GM21723 (cell line): Measurements from ENCODE around the gene STYXL2.

Experiments
- ATAC-seq: cut with Tn5 transposase; IDR thresholded peaks from one replicate; pipeline ENCODE4 v1.9.1; 2021; ENCODE audit warnings: mild to moderate bottlenecking, moderate library complexity; ENCODE audit not compliant: unreplicated experiment

Gene STYXL2

GRCh38 chr1:167130829-167131510 is 37.1 kb downstream of the STYXL2 start:
- ATAC-seq: no peak

- no peak for ATAC-seq
Measured at GRCh38 chr1:167132301-167133010, 38.6 kb downstream of the STYXL2 start.

GRCh38 chr1:167135281-167135840 is 41.5 kb downstream of the STYXL2 start:
- no peak for ATAC-seq

GRCh38 chr1:167136191-167136614 is 42.3 kb downstream of the STYXL2 start:
- no peak for ATAC-seq

- ATAC-seq: no peak
Measured at GRCh38 chr1:167136806-167137205, 42.9 kb downstream of the STYXL2 start.

- ATAC-seq: no peak
Measured at GRCh38 chr1:167137332-167137781, 43.5 kb downstream of the STYXL2 start.

DNA sequence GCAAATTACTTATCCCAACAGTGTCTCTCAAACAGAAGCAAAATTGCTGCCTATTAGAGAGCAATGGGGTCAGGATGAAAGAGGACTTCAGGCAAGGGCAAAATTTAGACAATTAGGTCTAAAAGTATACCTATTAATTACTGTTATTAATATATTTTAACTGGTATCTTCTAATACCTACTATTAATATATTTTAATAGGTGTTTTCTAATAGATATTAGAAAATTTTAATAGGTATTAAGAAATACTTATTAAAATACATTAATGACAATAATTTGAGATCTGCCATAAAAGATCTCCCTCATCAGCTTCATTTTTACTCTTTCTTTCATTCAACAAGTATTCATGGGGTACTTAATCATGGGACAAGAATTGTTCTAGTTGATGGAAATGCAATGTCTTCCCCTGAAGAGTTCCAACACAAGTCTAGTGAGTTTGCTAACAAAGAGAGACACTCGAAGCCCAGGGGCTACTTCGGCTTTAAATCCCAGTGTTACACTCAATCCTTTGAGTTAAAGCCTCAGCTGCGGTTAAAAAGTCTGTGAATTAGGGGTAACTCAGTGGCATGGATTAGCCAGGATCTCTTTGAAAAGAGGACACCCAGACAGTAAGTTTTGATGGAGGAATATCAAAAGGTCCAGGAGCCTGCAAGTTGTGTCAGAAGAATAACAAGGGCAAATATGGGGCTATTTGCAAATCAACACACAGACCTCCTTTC is 44.1 kb downstream of the STYXL2 start:
- ATAC-seq: no peak

- ATAC-seq: no peak
Measured at GRCh38 chr1:167138703-167139102, 44.8 kb downstream of the STYXL2 start.

- ATAC-seq: no peak
Measured at GRCh38 chr1:167141963-167142362, 48.1 kb downstream of the STYXL2 start.
